Astrocyte of the spinal cord (primary cell): ENCODE measurements around the gene EXD3.
"Not testable (repeated sequence)": the region's sequence is repeated elsewhere in the genome, so short reads cannot be mapped to it uniquely, and the experiment has no call there.

Source experiments
- DNase-seq: peaks from one replicate; pipeline ENCODE4 v3.0.0; 2011; ENCODE audit warnings: low read depth, low spot score
- H3K4me3 ChIP-seq: 2 replicates; pipeline ENCODE4 v1.5.1; 2011; ENCODE audit warnings: low read depth, mild to moderate bottlenecking, low read length, moderate library complexity
- CTCF ChIP-seq: IDR thresholded peaks from 2 replicates; pipeline ENCODE4 v1.5.1; 2012; ENCODE audit warnings: low read depth, mild to moderate bottlenecking, low read length, inconsistent platforms
- in situ Hi-C: cut with HindIII; loops from 2 replicates; pipeline ENCODE4 v1.10.0; 2017; ENCODE audit warnings: low sequenced_read_pairs

Gene EXD3

DNA sequence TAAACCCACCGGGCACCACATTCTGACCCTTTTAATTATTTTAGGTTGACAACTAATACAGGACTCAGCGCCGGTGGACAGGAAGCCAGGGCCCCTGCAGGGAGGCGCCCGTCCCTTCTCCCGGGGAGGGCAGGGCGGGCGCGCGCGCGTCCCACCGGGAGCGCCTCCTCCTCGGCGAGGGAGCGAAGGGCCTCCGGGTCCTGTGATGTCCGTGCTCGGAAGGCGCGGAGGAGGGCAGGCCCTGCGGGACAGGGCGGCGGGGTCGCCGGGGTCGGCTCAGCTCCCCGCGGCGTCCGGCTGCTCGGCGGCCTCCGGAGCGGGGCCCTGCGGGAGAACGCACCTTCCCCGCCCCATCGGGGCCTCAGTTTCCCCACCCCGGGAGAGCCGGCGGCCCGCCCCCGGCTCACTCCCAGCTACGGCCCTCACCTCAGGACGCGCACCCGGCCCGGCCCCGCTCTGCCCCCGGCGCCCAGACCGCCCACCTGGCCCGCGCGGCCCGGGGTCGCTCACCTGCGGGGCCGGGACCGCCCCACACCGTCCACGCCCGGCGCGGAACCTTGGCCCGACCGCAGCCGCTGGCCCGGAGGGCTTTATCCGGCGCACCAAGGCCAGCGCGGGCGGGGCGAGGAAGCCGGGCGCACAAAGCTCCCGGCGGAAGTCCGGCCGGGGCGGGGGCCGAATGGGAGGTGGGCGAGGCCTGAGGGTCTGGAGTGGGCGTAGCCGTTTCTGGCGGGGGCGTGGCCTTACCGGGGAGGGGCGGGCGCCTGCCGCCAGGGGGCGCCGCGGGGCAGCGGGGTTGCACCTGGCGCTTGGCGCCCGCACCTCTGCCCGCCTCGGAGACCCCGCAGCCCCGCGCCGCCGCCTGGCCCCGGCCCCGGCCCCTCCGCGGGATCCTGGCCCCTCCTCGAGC, at the start of gene EXD3, which contains the start of gene NOXA1:
Gene EXD3 (minus strand): TSS at position 559 of the 910 bp plus-strand sequence. CDS start 27,805 bp downstream, outside the sequence.
Gene NOXA1 (plus strand): TSS at position 790 of the 910 bp plus-strand sequence. CDS start 137 bp downstream, outside the sequence.
- in situ Hi-C loops, result no loop called here
- DNase-seq, result peak; percentile 91
- TF ChIP-seq CTCF, result peak; percentile 55

GRCh38 chr9:137470785-137471184, 47.8 kb upstream of the EXD3 start:
- no peak overlapping the region for H3K4me3 ChIP-seq
- in situ Hi-C loops, result no loop called here
- no peak for DNase-seq
- TF ChIP-seq CTCF, result no peak

More for the DNA sequence above, at the start of gene EXD3, which contains the start of gene NOXA1:
- peak within 1 kb of the TSS; percentile 72 for H3K4me3 ChIP-seq

DNA sequence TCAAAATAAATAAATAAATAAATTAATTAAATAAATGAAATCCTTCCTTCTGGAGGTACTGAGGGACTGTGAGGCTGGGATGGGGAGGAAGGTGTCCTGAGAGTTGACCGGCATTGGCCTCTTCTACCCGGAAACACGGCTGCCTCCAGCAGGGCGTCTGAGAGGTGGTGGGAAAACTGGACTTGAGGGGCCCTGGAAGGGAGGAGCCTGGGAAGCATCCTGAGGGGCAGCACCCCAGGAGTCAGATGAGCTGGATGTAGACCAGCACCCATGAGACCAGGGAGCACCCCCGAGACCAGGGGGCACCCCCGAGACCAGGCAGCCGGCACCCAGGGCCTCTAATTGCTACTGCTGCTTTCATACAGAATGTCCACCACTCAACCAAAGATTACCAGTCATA, 44.9 kb upstream of the EXD3 start:
- no peak for TF ChIP-seq CTCF
- in situ Hi-C loops, result no loop called here
- DNase-seq, result no peak
- H3K4me3 ChIP-seq, result no peak overlapping the region

GRCh38 chr9:137467161-137467581, 44.2 kb upstream of the EXD3 start:
- DNase-seq, result no peak
- in situ Hi-C loops, result no loop called here
- no peak overlapping the region for H3K4me3 ChIP-seq
- no peak for TF ChIP-seq CTCF

DNA sequence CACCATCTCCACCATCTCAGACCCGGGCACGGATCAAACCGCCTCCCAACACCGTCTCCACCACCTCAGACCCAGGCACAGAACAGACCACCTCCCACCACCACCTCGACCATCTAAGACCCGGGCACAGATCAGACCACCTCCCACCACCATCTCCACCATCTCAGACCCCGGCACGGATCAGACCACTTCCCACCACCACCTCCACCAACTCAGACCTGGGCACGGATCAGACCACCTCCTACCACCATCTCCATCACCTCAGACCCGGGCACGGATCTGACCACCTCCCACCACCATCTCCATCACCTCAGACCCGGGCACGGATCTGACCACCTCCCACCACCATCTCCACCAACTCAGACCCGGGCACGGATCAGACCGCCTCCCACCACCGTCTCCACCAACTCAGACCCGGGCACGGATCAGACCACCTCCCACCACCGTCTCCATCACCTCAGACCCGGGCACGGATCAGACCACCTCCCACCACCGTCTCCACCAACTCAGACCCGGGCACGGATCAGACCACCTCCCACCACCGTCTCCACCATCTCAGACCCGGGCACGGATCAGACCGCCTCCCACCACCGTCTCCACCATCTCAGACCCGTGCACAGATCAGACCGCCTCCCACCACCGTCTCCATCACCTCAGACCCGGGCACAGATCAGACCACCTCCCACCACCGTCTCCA, 43.6 kb upstream of the EXD3 start:
- in situ Hi-C loops, H3K4me3 ChIP-seq, DNase-seq: not testable (repeated sequence)

DNA sequence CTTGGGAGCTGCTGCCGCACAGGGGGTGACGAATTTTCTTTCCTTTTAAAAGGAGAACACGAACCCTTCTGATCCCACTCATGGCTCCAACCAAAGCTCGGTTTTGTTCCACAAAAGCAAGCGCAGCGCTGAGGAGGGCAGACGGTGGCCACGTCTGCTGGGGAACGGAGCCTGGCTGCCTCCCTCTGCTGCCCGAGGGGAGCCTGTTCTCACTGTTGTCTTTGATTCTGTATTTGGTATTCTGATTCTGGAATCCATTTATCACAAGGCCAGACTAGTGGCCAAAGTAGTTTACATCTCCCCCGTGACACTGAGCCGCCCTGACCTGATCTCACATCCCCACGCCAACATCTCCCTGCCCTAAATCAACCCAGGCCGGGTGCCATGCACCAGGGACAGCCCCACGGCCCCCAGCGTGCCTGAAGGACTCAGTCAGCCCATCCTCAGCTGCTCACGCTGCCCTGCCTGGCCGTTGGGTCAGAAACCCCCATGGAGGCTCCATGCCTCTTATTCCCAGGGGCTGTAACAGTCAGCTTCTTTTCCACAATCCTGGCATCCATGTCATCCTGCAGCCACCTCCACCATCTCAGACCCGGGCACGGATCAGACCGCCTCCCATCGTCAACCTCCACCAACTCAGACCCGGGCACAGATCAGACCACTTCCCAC, 42.9 kb upstream of the EXD3 start:
- TF ChIP-seq CTCF, result no peak
- in situ Hi-C loops, result no loop called here
- H3K4me3 ChIP-seq, result no peak overlapping the region
- no peak for DNase-seq
